ENCODE measurements around the gene IFI6.
A peak's percentile ranks its signal among the peaks of the same experiment; 100 is the strongest.

IFI6 gene

DNA sequence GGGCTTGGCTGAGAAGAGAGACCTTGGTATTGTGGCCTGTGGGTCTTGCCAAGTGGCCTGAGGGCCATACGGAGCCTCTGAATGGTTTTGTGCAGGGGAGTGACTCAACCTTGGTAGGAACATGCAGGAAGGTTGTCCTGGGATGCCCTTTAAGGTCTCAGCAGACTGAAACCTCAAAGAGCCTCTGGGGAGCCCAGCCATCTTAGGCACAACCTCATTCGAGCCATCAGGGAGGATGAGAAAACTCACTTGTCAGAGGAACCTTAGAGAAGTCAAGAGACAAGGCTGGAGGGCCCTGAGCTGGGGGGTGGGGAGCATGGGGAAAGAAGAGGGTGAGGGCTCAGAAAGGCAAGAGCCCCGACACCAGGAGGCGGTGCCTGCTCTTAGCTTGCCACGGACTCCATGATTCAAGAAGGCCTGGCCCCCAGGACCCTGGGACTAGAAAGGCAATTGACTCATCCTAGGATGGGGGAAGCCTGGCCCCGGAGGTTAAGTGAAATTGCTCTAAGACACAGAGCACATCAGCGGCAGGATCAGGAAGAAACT is 13.0 kb downstream of the IFI6 start:
- Histone ChIP-seq H3K36me3 (no peaks in the 10 kb centered on the region), H3K9me3 (ENCODE audit: severe bottlenecking) (no peaks in the 10 kb centered on the region), H3K27me3 (ENCODE audit: insufficient read depth, low read depth, severe bottlenecking) (no peaks in the 10 kb centered on the region), H3K27ac (no peak overlapping the region), H3K4me3 (ENCODE audit: low read depth, low read length) (peak overlapping the region; percentile 45)
- TF ChIP-seq, protein P1, sequence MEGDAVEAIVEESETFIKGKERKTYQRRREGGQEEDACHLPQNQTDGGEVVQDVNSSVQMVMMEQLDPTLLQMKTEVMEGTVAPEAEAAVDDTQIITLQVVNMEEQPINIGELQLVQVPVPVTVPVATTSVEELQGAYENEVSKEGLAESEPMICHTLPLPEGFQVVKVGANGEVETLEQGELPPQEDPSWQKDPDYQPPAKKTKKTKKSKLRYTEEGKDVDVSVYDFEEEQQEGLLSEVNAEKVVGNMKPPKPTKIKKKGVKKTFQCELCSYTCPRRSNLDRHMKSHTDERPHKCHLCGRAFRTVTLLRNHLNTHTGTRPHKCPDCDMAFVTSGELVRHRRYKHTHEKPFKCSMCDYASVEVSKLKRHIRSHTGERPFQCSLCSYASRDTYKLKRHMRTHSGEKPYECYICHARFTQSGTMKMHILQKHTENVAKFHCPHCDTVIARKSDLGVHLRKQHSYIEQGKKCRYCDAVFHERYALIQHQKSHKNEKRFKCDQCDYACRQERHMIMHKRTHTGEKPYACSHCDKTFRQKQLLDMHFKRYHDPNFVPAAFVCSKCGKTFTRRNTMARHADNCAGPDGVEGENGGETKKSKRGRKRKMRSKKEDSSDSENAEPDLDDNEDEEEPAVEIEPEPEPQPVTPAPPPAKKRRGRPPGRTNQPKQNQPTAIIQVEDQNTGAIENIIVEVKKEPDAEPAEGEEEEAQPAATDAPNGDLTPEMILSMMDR (IDR thresholded peaks at IDR 0.05; ENCODE audit: low read depth, low read length) = no peak
- DNase-seq = peak; percentile 18

DNA sequence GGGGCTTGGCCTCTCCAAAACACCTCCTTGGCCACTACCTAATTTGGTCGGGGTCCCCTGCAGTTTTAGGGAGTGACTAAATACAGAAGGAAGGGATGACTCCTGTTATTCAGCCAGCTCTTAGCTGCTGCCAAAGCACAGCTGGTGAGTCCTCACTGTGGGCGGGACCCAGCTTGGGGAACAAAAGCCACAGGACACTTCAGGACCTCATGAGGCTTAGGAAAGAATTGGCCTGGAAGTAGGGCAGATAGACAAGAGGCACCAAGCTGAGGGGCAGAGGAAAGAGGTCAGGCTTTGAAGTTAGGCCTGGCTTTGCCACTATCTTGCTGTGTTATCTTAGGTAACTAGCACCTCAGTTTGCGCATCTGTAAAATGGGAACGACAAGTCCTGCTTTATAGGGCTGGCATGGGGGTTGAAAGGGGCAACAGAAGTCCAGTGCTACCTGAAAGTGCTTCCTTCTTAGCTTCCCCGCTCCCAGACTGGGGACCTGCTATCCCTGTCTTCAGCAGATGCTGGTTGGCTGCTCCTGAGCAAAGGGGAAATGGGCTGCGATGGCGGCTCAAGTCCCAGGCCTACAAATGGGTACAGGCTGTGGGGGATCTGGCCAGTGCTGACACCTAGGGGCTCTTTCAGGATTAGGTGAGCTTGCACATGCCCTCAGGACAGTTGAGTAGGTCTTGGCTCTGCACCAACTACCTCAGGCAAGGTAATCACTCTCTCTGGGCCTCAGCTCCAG is 15.7 kb downstream of the IFI6 start:
- H3K27ac ChIP-seq = no peak overlapping the region

DNA sequence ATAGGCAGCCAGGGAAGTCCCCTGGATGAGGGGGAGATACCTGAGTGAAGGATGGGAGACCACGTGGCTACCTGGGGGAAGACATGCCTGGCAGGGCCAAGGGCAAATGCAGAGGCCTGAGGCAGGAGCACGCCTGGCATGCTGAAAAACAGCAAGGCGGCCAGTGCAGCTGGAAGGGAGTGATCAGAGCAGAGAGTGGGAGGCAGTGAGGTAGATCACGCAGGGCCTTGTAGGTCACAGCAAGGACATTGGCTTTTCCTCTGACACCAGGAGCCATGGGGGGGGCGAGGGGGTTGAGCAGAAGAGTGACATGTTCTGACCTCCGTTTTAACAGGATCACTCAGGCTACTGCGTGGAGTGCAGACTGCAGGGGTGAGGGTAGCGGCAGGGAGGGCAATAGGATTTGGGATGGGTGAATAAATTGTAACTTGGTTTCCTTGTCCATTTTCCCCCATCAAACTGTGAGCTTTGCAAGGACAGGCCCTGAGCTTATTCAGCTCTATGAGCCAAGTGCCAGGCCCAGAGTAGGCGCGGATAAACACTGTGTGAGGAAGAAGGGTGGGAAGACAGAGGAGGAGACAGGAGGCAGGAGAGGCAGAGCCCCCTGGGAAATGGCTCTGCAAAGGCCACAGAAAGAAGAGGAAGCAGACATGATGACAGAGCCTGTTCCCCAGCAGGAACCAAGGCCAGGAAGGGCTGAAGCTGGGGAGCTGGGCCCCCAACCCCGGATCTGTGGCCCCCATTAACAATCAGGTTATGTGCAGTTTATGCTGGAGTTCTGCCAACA is 16.6 kb downstream of the IFI6 start:
- DNase-seq = peak; percentile 41
- no peaks in the 10 kb centered on the region for H3K27me3 ChIP-seq (ENCODE audit: insufficient read depth, low read depth, severe bottlenecking)
- TF ChIP-seq, protein P1 (IDR thresholded peaks at IDR 0.05; ENCODE audit: low read depth, low read length) = no peak
- peak overlapping the region; percentile 45; the same call in 1 of the 2 replicates for H3K27ac ChIP-seq
- H3K4me3 ChIP-seq (ENCODE audit: low read depth, low read length) = no peak overlapping the region
- no peaks in the 10 kb centered on the region for H3K36me3 ChIP-seq
- H3K9me3 ChIP-seq (ENCODE audit: severe bottlenecking) = no peaks in the 10 kb centered on the region

More for the DNA sequence above, 15.7 kb downstream of the IFI6 start:
- no peaks in the 10 kb centered on the region for H3K27me3 ChIP-seq (ENCODE audit: insufficient read depth, low read depth, severe bottlenecking)
- H3K4me3 ChIP-seq (ENCODE audit: low read depth, low read length) = no peak overlapping the region
- no peak for DNase-seq
- TF ChIP-seq, protein P1 (IDR thresholded peaks at IDR 0.05; ENCODE audit: low read depth, low read length) = no peak
- no peaks in the 10 kb centered on the region for H3K36me3 ChIP-seq
- no peaks in the 10 kb centered on the region for H3K9me3 ChIP-seq (ENCODE audit: severe bottlenecking)

DNA sequence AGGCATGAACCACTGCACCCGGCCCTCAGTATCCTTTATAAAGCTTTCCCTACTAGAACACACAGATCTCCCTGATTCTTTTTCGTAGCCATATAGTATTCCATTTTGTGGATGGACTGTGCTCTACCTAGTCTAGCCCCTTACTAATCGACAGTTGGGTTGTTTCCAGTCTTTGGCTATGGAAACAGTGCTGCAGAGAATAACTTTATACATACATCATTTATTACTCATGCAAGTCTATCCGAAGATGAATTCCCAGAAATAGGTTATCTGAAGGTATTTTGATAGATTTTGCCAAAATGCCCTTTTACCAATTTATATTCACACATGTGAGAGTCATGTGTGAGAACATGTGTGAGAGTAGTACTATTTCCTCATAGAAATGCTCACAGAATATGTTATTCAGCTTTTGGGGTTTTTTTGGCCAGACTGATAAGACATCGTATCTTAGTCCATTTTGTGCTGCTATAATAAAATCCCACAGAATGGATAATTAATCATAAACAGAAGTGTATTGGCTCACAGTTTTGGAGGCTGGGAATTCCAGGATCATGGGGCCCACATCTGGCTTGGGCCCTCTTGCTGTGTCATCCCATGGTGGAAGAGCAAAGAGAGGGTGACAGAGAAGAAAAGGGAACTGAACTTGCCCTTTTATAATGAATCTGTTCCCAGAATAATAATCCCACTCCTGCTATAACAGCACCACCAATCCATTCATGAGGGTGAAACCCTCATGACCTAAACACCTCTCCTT is 19.7 kb downstream of the IFI6 start:
- Histone ChIP-seq H3K36me3 (no peaks in the 10 kb centered on the region), H3K9me3 (ENCODE audit: severe bottlenecking) (no peaks in the 10 kb centered on the region), H3K4me3 (ENCODE audit: low read depth, low read length) (no peak overlapping the region), H3K27ac (no peak overlapping the region), H3K27me3 (ENCODE audit: insufficient read depth, low read depth, severe bottlenecking) (no peaks in the 10 kb centered on the region)
- TF ChIP-seq, protein P1 (IDR thresholded peaks at IDR 0.05; ENCODE audit: low read depth, low read length) = no peak
- DNase-seq = no peak

DNA sequence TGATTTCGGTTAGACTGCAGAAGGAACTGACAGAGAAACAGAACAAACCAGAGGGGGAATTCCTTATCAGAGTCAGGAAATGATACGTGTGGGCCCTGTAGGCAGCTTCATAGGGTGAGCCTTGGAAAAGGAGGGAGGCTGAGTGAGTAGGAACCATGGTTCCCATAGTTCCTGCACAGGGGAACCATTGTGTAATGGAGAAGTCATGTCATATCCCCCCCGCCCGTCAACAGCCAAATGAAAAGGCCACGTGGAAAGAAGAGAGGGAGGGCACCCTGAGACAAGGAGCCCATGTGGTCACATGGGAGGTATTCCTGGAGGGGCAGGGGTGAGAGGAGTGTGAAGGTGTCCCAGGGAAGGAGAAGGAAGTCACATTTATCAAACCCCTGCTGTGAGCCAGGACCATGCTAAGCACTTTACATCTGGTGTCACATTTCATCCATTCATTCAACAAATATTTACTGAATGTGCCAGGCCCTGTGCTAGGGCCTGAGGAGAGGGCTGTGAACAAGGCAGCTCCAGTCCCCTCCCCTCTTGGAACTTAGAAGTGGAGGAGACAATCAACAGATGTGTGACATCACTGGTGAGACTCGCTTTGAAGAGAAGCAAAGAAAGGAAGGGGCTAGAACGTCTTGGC is 21.3 kb downstream of the IFI6 start:
- Histone ChIP-seq H3K9me3 (ENCODE audit: severe bottlenecking) (no peaks in the 10 kb centered on the region), H3K36me3 (no peaks in the 10 kb centered on the region), H3K27ac (no peak overlapping the region), H3K27me3 (ENCODE audit: insufficient read depth, low read depth, severe bottlenecking) (no peaks in the 10 kb centered on the region), H3K4me3 (ENCODE audit: low read depth, low read length) (no peak overlapping the region)
- no peak for DNase-seq
- TF ChIP-seq, protein P1 (IDR thresholded peaks at IDR 0.05; ENCODE audit: low read depth, low read length) = no peak

Measured in WERI-Rb-1 (cell line).